Activated effector memory CD4-positive, alpha-beta T cell treated with anti-CD3 and anti-CD28 coated beads, Interleukin-2, amount 50 U/mL, for 16 hours (primary cell): Measurements from ENCODE around the gene GPHN.
"Not testable (repeated sequence)": the region's sequence is repeated elsewhere in the genome, so short reads cannot be mapped to it uniquely, and the experiment has no call there.

Experiments
- DNase-seq: peaks from one replicate; pipeline ENCODE4 v3.0.0-alpha.2; 2020

GPHN gene

DNA sequence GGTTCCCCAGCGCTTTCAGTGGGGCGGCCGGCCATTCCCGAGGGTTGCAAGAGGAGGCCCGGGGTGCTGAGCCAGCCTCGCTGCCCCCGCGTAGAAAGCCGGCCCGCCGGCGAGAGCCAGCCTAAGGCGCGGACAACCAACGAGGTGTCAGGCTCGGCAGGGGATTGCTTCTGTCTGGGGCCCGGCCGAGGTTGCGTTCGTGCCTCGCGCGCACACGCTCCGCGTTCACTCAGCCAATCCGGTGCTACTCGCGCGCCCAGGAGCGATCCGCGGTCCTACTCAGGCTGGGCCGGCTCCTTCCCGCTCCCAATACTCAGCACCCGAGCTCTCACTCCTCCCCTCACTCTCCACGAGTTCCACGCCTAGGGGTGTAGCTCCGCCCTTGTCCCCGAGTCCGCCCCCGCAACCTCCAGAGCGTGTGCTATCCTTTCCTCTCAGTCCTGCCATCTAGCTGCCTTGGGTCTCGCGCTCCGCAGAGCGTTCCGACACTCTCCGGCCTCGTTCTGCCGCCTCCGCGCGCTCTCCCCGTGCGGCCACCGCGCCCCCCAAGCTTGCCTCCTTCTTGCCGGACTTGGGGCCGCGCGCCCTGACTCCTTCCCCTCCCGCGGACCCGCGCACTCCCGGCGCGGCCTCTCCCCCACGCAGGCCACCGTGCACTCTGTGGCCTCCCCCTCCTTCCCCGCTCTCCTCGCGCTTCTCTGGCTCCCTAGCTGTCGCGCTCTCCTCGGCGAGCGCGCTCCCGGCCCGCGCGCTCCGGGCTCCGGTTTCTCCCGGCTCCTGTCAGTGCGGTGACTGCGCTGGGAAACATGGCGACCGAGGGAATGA, at the start of gene GPHN:
Gene GPHN, plus strand, starts transcription at position 426 of the 825 bp plus-strand sequence.
- DNase-seq = peak; percentile 95

DNA sequence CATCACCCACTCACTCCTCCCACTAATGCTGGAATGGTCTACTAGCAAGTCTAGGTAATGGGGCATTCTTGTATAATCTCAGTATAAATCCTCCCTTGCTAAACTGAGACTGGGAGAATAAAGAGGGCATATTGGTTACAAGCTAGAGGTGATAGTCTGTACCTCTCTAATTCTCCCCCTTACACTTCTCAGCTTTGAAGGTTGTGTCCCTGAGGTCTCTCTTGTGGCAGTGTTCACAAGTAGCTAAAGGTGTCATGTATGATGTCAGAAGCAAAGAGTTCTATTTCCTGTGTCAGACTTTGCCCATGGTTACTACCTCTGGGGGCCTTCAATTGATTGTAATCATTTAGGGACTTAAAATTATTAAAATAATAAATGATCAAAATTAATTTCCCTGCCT, 48.3 kb upstream of the GPHN start:
- DNase-seq = no peak

DNA sequence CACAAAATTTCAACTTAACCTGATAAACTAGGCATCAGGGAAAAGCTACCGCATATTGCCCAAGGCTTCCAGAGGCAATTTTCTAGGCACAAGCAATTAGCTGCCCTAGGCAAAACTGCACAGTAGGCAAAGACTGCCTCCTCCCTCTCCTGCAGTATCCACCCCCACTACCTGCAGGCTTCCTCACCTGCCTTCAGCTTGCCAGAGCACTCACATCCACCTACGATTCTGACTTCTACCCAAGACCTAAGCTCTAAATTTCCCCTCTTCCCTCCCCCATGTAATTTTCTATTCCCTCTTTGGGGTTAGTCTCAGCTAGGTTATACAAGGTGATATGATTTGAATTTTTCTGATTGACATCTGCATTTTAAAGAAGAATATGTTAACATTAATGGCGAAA, 43.7 kb upstream of the GPHN start:
- no peak for DNase-seq

DNA sequence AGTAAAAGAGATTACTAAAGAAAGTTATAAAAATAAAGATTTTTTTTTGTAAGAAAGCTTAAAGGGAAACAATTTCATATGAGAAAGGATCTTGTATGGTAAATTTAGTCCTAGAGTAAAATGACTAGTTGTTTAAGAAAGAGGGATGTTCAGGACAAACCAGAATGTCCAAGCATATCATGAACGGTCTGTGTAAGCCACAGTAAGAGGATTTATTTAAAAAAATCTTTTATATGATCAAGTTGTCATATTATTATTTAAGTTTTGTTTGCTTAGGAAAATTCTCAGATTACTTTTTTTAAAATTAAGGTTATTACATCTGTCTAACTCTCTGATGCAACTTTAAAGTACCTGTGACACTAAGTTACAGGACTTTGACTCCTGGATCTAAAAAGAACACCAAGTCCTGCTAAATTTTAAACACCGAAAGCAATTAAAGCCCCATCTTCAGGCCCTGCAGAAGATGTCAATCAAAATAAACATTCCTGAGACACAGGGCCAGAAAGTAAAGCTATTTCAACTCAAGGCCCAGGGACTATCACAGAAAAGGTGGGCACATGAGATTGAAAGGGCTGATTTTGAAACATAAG, 39.1 kb upstream of the GPHN start:
- DNase-seq = no peak

DNA sequence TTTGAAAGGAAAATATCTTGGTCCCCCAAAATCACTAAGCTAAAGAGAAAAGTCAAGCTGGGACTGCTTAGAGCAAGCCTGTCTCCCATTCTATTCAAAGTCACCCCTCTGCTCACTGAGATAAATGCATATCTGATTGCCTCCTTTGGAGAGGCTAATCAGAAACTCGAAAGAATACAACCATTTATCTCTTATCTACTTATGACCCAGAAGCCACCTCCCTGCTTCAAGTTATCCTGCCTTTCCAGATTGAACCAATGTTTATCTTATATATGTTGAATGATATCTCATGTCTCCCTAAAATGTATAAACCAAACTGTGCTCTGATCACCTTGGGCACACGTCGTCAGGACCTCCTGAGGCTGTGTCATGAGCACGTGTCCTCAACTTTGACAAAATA, 36.4 kb upstream of the GPHN start:
- DNase-seq = no peak

DNA sequence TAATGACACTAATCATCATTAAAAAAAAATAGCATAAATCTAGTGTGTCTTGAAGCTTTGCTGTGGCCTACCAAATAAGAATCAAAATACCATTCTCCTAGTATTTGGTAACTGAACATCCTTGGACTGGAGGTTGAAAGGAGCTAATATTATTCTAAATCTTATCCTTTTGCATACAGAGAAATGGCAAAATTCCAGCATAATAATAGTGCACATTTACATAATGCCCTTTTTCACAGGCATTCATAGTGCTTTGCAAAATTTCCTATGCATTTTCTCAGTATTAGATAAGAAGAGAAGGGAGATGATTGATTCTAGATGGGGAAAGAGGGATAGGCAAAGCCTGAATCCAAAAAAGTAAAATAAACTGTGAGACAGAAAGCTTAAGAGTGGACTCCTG, 35.7 kb upstream of the GPHN start:
- DNase-seq = no peak

DNA sequence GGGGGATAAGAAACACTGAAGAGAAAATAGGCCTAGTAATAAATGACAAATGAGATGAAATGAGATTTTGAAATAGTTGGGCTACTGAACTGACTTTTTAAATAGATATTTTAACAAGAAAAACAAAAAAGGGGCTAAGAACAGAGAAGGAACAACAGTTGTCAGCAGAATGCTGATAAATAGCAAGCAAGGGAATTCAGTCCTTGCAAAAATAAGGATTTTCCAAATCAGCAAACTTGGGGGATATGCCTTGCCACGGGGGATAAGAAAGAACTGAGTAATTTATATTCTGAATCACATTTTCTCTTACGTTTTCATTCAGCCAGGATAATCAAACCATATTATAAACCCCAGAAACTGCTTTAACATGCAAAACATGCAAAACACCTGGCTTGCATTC, 34.7 kb upstream of the GPHN start:
- DNase-seq = no peak

DNA sequence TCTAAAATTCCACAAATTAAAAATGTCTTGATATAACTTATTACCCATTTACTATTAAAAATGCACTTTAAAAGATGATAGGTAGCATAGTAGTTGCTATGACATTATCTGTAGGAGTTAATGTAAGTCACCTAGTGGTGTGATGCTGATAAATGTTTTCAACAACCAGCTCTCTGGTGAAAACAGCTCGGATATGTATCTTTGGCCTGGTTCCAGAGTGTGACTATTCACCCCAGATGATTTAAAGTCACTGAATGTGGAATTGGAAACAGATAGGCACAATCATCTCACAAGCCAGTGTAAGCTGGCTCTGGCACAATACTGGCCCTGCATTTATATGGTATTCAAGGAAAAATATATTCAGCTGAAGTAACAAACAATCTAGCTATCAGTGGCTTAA, 31.0 kb upstream of the GPHN start:
- no peak for DNase-seq

DNA sequence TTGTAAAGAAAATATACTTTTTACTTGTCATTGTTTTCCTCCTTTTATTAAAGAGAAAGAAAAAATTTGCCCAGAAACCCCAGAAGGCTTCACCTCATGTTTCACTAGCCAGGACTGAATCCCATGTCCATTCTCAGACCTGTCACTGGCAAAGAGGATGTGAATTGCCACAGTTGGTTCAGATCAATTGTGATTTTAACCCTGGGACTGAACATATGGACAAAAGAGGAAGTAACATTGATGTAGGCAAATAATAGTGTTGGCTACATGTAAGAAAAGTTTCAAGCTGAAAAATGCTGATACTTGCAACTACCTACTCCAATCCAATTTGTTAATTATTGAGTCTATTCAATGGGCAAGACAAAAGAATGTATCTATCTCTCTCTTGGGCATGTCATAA, 30.4 kb upstream of the GPHN start:
- DNase-seq = no peak

DNA sequence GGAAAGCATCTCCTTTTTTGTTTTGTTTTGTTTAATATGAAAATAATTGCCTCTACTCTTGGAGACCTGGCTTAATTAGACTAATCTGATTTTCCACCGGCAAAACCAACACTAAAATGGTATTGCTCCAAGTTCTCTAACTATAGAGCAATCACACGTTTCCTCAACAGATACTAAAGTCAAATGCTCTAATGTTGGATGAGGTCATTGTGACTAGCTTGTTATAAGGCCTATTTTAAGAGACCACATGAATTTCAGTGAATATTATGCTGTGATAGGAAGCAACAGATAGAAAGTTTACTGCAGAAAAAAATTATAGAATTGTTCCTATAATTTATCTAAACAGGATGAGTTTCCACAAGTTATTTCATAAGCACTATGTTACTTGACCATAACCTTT, 25.1 kb upstream of the GPHN start:
- no peak for DNase-seq

DNA sequence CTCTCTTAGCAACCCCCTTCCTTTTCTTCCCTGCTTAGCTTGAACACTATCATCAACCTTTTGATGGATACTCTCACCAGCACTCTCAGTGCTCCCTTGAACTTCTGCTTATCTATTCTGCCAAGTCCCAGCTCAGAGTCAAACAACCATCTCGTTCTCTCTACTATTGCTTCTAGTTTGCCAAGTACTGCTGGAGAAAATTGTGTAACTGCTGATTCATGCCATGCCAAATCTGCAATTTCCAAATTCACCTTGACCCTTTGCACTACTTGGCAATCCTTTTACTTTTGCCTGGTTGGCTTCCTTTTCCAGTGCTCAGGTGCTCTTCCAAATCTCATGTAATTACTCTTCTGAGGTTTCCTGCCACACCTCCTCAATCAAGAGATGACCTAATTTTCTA, 24.6 kb upstream of the GPHN start:
- no peak for DNase-seq

DNA sequence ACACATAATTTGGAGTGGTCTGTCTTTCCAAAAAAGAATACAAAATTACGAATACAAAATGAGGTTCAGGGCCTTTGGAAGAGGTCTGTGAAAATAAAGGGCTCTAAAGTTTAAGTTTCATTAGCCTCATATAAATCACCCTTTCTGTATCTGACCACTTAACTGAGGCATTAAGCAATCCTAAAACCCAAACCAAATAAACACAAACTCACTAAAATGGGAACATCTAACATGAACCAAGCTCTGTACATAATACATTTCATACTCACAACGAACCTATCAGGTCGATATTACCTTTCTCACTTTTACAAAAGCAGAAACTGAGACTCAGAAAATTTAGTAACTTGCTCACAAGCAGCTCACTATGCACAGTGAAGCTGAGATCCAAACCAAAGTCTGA, 22.9 kb upstream of the GPHN start:
- DNase-seq = no peak

DNA sequence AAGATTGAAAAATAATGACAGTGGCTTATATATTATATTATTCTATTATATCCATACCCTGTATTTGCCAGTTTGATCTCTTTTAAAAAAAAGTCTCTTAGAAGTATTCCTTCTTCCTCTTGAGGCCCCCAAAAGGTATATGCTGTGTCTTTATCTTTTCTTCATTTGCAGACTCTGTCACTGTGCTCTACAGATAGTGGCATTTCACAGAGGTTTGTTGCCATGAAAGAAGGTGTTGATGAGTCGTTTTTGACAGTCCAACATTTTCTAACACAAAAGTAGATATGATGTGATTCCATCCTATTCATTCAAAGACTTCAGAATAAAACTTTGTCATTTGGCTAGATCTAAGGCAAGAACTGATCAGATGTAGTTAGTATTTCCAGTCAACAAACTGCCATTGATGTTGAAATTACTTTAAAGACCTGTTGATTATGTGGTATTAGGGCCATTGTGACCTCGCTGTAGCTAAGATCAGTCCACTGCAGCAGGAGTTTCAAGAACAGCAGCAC, 22.0 kb upstream of the GPHN start, which contains the start of gene CCDC196:
Gene CCDC196, plus strand, starts transcription at position 462 of the 512 bp plus-strand sequence. CDS start 132 bp downstream, outside the sequence.
- no peak for DNase-seq

DNA sequence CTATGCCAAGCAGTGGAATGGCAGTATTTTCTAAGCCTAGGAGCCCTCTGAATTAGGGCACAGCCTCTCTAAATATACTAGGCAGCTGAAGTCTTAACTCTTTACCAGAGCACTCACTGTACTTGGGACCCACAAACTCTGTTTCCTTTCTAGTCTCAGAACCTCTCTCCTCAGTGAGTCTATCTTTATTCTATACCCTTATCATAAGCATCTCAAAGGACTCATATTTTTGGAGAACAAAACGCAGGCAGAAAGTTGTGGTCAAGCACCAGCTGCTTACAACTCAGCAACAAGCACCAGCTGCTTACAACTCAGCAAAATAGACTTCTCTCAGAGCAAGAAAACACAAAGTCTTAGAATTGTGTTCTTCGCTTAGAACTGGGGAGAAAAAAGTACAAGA, 20.8 kb upstream of the GPHN start:
- no peak for DNase-seq

DNA sequence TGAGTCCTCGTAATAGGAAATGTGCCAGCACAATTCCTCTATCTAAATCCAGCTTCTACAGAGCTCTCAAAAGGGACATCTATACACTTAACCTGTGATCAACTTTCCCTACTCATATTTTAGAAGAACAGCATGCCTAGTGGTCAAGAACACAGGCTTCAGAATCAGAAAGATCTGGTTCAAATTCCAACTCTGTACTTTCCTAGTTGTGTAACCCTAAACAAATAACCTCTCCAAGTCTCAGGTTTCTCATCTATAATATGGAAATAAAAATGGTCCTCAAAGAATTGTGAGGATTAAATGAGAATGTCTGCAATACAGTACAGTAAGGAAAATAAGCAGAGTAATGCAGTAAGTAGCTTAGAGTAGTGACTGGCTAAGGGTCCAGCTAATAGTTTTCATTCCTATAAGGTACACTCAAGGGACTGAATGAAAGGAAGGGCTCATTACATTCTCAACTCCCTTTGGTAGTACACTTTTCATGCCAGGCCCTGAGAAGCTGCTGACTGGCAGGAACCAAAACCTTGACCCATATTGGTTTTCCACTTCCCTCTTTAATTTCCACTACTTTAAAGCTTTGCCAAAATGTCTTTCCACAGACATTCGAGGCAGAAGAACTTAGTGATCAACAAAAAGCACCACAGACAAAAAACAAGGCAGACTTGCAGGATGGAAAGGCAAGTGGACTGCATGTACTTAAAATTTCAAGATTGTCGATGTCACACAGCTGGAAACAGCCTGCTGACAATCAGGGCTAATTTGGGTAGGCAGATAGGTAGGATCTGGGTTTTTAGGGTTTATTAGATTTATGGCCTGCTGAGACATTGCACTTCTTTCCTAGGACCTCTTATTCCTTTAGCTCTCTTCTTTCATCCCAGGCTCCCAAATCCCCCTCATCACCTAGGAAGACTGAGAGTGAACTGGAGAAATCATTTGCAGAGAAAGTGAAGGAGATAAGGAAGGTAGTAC, 17.5 kb upstream of the GPHN start:
- DNase-seq = no peak

DNA sequence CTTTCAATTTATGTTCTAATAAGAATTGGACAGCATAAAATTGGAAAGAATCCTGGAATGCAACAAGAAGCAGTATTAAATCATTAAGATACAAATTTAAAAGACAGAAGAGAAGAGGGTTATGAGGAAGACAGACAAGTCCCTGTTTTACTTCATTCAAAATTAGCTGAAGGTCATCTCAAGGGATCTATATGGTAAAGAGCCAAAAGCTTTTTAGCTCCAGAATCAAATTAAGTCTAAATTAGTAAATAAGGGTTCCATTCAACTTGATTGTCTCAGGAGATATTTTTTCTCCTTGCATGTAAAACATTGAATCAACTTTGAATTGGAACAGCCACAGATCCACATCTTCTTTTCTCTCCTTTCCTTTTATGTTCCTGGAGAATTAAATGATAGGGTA, 14.2 kb upstream of the GPHN start:
- no peak for DNase-seq

DNA sequence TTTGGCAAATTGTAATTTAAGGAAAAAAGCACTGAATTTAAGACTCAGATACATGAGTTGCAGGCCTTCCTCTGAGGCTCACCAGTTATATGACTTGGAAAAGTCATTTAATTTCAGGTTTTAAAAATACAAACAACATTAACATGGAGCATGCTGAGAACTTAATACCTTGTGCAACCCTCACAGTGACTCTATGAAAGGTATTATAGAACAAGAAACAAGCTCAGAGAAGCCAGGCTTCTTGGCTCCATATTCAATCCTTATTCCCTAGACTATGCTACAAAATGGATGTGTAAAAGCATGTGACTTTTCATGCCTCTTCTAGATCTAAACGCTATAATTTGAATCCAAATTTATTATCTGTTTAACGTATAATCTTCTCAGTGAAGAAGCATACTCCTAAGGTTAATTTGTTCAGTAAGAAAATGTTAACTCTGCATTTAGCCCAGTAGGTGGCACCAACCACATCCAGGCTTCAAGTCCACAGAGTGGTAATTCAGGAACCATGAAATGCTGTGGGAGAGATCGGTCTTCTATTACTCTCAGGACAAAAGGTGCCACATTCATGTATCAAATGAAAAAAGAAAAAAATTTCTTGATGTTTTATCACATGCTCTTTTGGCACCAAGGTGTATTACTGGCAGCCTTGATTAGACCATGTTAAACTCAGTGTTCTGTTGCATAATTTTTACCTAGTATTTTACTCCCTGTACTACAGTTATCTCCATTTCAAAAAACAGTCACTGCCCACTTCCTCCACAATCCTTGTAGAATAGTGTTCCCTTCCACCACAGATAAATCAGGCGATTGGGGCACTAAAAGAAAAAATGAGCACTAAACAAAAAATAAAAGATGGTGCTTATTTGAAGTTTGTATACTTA, 12.5 kb upstream of the GPHN start:
- DNase-seq = peak; percentile 69

DNA sequence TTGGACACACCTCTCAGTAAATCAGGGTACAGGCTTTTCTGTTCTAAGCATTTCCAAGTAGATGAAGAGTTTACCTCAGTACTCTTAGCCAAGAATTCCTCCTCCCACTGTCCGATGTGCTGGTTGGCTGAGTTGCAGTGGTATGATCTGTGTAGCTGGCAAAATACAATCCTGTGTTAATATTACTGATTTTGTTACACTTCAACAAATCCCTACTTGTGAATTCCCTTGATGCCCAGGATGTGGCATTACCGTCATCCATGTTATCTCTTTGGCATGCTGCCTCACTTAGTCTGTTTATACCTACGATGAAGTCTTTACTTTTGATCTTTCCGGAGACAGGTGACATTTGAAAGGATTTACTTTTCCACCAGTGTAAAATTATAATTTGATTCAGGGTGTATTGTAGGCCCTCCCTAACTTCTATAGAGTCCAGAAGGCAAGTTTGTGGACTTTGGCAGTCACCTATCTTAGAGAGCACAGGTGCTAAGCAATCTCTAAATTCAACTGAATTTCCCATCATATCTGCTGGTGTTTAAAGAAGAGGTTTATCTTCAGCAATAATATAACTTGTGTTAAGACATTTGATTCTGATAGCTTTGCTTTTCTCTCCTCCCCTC, 11.6 kb upstream of the GPHN start:
- no peak for DNase-seq

DNA sequence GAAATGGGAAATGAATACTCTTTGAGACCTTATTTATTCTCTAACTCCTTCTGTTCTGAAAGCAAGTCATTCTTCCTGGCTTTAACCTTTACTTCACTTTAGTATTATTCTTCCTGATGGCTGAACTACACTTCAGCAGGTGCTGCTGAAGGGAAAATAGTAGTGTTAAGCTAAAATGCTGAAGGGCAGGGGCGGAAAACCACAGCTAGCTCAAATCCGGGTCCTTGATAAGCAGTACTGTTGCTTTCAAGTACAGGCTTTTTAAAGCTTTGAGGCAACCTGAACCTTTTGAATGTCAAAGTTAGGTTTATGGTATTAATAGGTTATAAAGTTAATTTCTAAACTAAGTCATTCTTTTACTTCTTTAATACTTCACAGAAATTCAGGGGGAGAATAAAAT, 11.0 kb upstream of the GPHN start:
- no peak for DNase-seq

DNA sequence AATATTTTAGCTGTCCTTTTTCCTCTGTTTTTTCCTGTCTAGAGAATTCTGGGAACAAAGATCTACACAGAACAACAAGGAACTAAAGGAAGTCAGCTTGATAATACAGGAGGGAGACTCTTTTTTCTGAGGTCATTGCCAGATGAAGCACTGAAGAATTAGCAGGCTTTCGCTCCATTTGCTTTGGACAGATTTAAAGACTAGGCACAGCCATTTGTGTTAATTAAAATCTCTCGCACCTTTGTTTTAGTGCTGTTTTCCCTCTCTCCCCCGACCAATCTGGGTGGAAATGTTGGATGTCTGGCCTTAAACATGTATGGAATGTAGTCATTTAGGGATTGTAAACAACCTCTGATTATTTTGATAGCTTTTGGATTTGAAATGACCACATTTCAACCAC, 9.6 kb upstream of the GPHN start:
- no peak for DNase-seq

DNA sequence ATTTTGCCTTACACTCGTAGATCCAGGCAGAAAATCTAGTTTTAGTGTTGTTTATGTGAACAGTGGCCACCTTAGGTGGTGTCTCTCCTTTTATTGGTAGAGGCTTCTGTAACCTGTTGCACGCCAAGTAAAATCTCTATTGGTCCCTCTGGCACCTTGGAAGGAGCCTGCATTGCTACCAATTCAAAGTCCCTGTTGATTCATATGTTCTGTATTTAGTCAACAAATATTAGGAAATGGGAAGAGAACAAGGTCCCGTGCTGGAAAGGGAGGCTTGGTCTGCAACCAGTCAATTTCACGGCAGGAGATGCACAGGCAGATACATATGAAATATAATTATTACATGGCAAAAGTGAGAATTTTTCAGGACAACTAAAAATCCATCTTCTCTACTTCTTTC, 6.4 kb upstream of the GPHN start:
- no peak for DNase-seq

DNA sequence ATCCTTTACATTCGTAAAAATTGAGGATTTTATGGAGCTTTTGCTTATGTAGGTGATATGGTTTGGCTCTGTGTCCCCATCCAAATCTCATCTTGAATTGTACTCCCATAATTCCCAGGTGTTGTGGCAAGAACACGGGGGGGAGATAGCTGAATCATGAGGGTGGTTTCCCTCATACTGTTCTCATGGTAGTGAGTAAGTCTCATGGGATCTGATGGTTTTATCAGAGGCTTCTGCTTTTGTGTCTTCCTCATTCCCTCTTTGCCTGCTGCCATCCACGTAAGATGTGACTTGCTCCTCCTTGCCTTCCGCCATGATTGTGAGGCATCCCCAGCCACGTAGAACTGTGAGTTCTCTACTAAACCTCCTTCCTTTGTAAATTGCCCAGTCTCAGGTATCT, 5.1 kb upstream of the GPHN start:
- not testable (repeated sequence) for DNase-seq
